HS-5 (cell line): ENCODE data around the gene TMEM135.

ENCODE experiments used
- DNase-seq: peaks from one replicate; pipeline ENCODE4 v3.0.0-alpha.2; 2012; ENCODE audit warnings: low read depth

The TMEM135 gene

DNA sequence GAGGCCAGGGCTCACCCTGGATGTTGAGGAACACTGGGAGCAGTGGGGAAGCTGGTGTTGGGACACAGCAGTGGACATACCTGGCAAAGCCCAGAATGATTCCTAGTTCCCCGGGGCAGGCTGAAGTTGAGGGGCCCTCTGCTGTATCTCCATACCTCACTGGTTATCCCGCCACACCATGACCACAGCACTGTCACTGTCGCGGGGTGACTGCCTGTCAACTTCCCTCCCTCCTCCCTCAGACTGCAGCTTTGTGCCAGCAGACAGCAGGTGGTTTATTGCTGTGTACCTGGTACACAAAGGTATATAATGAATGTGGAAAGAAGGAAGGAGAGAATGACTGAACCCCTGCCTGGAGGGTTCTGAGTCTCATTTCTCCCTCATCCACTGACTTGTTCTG is 318.7 kb downstream of the TMEM135 start:
- DNase-seq: no peak

DNA sequence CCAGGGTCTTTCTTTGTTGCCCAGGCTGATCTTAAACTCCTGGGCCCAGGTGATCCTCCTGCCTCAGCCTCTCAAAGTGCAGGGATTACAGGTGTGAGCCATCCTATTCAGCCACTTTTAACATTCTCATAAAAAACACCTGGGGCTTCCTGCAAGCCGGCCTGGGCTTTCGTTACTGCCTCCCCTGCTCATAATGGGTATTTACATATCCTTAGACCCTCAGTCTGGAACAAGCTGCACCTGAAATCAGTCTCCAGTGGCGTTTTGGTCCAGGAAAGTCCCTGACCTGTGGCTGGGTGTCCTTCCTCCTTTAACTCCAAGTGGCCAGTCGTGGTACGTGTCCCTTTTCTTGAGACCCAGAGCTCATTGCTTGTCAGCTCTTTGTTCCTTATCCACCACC is 320.7 kb downstream of the TMEM135 start:
- no peak for DNase-seq

DNA sequence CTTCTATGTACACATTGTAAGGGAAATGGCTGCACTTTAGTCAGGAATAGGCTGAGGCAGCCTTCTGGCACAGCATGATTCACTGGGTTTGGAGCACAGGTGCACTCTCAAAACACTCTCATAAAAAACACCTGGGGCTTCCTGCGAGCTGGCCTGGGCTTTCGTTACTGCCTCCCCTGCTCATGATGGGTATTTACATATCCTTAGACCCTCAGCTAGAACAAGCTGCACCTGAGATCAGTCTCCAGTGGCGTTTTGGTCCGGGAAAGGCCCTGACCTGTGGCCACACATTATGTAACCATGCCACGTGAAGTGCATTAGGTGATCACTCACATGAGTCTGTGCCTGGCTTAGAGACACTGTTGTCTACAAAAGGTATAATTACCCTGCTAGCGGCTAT is 321.7 kb downstream of the TMEM135 start:
- no peak for DNase-seq

DNA sequence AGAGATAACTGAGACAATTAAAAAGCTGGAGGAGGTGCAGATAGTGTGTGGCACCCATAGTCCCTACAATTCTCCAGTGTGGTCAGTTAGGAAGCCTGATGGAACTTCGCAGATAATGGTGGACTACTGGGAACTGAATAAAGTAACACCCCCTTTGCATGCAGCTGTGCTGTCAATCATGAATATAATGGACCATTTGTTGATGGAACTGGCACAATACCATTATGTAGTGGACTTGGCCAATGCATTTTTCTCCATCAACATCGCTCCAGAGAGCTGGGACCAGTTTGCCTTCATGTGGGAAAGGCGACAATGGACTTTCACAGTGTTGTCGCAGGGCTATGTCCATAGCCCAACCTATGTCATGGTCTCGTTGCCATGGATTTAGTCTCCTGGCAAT is 324.2 kb downstream of the TMEM135 start:
- no peak for DNase-seq

DNA sequence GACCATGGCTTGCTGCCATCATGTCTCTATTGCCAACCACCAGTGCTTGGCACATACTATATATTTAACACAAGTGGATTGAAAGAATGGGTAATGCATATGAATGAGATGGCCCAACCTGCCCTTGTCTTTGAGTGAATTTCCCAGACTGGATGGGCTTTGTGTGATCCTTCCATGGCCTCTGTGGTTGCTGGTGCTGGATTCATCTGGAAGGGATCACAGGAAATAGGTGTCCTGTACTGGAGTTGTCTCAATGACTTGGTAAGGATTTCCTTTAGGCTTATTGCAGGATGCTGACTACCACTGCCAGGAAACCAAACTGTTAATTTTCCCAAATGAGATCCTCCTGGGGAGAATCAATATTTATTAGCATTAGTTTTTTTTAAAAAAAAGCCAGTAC is 328.6 kb downstream of the TMEM135 start:
- no peak for DNase-seq

DNA sequence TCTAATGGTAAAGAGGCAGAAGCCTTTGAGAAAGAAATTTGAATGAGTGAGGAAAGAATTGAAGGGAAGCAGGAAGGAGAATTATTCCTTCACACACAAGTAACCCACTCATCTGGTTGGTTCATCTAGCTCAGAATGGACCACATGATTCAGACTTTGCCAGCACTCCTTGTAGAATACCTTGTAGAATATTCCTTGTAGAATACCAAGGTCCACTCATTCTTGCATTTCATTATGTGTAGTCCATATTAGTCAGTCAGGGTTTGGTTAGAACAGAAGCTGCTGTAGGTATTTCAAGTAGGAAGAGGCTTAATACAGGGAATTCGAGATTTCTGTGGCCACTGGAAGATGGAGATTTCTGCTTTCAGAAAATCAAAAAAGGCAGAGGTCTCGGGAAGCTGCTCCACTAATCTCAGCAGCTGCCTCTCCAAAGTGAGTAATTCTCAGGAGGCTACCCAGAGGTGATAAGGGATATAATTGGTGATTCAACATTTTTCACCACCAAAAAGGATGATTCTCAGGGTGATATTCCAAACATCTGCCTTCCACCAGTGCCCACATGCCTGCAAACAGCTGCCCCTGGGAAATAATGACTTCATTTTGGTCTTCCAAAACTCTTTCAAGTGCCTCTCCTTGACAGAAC is 329.1 kb downstream of the TMEM135 start:
- DNase-seq: no peak

DNA sequence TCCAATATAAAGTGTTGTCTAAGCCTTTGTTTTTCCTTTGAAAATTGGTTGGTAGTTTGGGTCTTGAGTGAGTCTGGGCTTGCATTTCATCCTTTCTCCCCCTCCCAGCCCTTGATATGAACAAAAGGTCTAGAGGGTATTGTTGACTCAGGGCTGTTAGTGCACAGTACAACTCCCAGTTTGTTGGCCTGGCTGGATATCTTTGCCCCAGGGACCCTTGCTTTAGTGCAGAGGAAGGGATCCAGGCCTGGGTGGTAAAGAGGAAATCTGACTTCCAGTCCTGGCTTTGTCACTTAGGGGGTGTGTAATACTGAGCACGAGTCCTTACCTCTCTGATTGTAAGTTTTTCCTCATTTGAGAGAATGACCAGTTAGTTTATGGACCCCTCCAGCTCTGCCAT is 330.4 kb downstream of the TMEM135 start:
- DNase-seq: no peak

DNA sequence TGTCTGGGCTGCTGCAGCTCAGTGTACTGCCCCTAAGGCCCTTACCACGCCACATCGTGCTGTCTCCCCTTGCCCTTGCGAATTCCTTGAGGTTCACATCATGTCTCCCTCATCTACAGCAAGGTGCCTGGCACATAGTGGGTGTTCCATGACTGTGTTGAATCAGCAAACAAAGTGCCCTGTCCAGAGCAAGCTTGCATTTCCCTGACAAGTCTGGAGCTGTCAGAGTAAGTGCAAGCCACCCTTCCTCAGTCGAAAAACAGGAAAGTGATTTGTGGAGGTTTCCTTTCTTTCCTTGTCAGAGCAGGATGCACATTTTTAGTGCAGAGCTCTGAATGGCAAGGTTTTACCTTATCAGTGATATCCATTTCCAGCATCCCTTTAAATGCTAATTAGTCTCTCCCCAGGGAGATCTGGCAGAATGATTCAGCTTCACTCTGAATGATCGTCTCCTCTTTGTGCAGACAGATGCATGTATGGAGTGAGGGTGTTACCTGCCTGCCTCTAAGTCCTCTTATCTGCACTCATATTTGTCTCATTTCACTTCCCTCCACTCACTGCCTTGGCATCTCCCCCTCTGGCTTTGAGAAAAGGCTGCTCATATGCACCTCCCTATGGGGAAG is 331.2 kb downstream of the TMEM135 start:
- no peak for DNase-seq

DNA sequence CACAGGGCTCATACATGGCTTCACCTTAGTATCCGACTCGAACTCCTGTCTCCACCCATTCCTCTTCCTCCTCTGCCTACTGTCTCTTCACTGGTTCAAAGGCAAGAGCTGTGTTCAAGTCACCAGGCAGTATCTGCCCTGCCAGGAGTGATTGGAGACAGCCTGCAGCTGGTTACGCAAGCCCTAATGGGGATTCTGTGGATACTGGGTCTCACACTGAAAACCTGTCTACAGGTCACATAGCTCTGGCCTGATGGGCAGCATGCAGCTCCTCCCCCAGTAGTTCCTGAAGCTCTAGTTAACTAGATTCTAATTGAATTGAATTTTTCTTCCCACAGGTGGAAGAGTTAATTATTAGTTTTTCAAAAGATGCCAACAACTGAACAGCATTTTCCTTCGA is 332.2 kb downstream of the TMEM135 start:
- DNase-seq: no peak

DNA sequence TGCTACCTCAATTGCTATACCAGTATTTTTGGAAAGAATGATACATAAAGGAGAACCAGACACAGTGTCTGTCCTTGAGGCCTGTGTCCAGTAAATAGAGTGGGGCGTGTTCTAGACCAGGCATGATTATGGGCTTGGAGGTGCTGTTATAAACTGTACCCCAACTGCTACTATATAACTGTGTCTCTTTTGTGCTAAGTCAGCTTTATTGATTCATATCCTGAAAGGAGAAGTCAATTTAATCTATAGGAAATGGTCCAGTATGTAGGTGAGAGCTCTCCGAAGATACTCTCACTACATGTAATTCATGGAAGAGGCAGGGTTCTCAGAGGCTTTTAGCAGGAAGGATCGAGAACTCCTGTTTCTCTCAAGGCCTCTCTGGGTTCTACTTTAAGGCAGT is 334.3 kb downstream of the TMEM135 start:
- no peak for DNase-seq
